Stimulated activated memory B cell treated with anti-CD40 and anti-IgM and Interleukin-4, amounts not matched to agents 10 μg/mL and 1 μg/mL and 100 μg/mL, for 72 hours (primary cell): Measurements from ENCODE around the gene PIRT.
A peak's percentile ranks its signal among the peaks of the same experiment; 100 is the strongest.
"Not testable (repeated sequence)": the region's sequence is repeated elsewhere in the genome, so short reads cannot be mapped to it uniquely, and the experiment has no call there.

Source experiments
- ATAC-seq: fragments of 150-1000 bp; cut with Tn5 transposase; 2 replicates; pipeline ENCODE4 v1.10.0; 2021
- H3K27ac Mint-ChIP-seq: one replicate; pipeline ENCODE4 v1.8.0; 2022; ENCODE audit warnings: mild to moderate bottlenecking, mixed read lengths
- H3K27me3 Mint-ChIP-seq: one replicate; pipeline ENCODE4 v1.8.0; 2022; ENCODE audit warnings: mixed read lengths
- H3K36me3 Mint-ChIP-seq: one replicate; pipeline ENCODE4 v1.8.0; 2022; ENCODE audit warnings: mixed read lengths
- H3K4me1 Mint-ChIP-seq: one replicate; pipeline ENCODE4 v1.8.0; 2022; ENCODE audit warnings: mixed read lengths
- H3K4me3 Mint-ChIP-seq: one replicate; pipeline ENCODE4 v1.8.0; 2022; ENCODE audit warnings: mild to moderate bottlenecking, moderate library complexity, mixed read lengths
- H3K9me3 Mint-ChIP-seq: one replicate; pipeline ENCODE4 v1.8.0; 2022; ENCODE audit warnings: mixed read lengths

The PIRT gene

DNA sequence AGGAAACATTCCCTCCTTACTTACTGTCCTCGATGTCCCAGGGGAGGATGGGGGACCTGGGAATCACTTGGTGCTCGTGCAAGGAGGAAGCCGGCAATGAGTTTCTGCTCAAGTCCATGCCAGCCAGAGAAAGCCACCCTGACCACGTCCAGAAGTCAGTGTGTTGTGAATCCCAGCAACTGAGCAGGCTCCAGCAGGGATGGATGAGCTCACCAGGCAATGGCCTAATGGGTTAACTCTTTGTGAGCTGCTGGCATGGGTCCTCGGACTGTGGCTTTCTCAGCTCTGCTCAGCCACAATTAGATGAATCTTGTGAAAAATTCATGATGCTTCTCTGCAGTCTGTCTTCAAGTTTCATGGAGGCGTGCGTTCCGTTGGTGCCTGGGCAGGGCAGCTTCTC, at the start of gene PIRT:
PIRT (minus strand) TSS at position 167 of the 400 bp plus-strand sequence. CDS start 12,442 bp downstream, outside the sequence.
- Mint-ChIP-seq H3K4me3 (no peak within 1 kb of the TSS), H3K27me3 (no peaks in the 10 kb centered on the region), H3K9me3 (no peaks in the 10 kb centered on the region), H3K36me3 (no peaks in the 10 kb centered on the region), H3K27ac (no peak within 1 kb of the TSS), H3K4me1 (no peaks in the 10 kb centered on the region)
- no peak for ATAC-seq

DNA sequence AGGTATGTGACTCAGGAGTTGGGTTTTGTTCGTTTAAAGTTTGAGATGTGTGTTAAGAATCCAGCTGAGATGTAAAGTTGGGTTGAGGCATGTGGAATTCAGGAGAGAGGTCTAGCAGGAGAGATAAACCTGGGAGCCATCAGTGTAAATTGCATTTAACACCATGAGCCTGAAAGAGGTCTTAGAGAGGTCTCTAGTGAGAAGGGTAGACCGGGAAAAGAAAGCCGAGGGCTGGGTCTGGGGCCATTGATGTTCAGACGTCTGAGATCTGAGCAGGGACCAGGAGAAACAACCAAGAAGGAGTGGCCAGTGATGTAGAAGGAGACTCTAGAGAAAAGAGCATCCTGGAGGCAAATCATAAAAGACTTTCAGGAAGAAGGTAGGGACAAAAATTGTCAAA, 44.1 kb upstream of the PIRT start:
- H3K4me1 Mint-ChIP-seq = no peaks in the 10 kb centered on the region
- H3K27me3 Mint-ChIP-seq = peaks cover 18% of the 10 kb centered on the region
- peaks cover 3% of the 10 kb centered on the region for H3K9me3 Mint-ChIP-seq
- no peak for ATAC-seq
- no peak overlapping the region for H3K27ac Mint-ChIP-seq
- no peak overlapping the region for H3K4me3 Mint-ChIP-seq
- no peaks in the 10 kb centered on the region for H3K36me3 Mint-ChIP-seq

DNA sequence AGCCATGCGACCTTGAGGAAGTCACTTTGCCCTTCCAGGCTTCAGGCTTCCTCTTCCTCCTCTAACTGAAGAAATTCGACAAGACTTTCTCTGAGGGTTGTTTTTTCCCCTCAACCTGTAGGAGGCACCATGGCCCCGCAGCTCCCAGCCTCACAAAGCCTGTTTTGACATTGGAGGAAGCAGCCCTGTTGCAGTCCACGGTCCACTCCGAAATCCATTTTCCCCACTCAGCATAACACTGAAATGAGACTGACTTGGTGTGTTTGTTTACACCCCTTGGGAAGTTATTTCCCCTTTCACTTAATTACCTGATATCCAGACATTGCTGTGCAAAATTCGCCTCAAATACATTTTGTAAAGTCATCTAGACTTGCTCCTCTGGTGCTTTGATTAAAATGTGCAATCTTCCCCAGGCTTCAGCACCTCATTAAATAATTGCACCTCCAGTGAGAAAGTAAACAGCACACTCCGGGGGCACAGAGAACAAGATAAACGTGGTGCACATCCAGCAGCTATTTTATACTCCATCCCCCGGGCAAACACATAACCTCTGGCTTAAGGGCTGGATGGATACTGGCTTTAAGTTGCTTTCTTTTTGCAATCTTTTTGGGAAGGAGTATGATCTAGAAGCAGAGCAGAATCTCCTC, 41.4 kb upstream of the PIRT start:
- no peaks in the 10 kb centered on the region for H3K36me3 Mint-ChIP-seq
- H3K27me3 Mint-ChIP-seq = peaks cover 23% of the 10 kb centered on the region
- H3K4me1 Mint-ChIP-seq = no peaks in the 10 kb centered on the region
- H3K9me3 Mint-ChIP-seq = no peaks in the 10 kb centered on the region
- H3K4me3 Mint-ChIP-seq = no peak overlapping the region
- no peak overlapping the region for H3K27ac Mint-ChIP-seq
- no peak for ATAC-seq

DNA sequence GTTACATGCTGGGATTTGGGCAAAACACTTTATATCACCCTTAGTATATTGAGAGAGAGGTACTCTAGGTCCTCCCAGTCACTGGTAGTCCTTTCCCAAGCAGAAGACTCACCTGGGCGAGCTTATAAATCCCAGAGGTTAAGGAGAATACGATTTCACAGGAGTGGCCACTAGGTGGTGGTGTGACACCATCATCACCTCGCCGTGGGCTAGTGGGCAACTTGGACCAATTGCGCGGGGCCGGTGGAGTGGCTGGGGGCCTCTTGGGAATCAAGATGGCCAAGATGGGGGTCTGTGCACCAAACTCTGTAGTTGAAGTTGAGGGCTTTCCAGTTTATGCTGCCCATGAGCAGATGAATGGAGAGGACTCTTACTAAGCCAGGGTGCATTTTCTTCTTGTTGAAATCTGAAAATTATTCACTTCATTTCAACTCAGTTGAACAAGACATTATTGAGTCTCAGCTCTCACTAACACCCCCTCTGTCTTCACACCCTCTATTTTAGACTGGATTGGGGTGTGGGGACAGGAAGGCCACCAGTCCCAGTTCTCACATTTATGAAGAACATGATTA, 38.2 kb upstream of the PIRT start:
- Mint-ChIP-seq H3K36me3 (no peaks in the 10 kb centered on the region), H3K4me1 (no peaks in the 10 kb centered on the region), H3K4me3 (no peak overlapping the region), H3K9me3 (no peaks in the 10 kb centered on the region), H3K27me3 (peaks cover 37% of the 10 kb centered on the region), H3K27ac (no peak overlapping the region)
- ATAC-seq = no peak

DNA sequence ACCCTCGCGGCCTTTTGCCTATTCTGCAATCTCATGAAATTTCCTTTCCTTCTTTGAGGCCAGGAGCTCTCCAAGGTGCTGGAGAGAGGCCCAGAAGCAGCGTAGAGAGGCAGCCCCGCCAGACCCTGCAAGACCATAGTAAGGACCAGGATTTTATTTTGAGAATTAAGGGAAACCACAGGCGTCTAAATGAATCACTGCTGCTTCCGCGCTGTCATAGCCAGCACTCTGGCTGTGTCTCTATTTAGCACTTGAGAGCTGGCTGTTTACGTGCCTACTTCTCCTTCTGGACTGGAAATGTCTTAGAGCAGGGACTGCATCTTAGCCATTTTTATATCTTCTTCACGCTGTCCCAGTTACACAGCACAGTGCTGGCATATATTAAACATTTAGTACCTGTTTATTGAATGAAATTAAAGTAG, 37.6 kb upstream of the PIRT start:
- Mint-ChIP-seq H3K4me3 (no peak overlapping the region), H3K27ac (no peak overlapping the region), H3K27me3 (peaks cover 37% of the 10 kb centered on the region), H3K36me3 (no peaks in the 10 kb centered on the region), H3K9me3 (no peaks in the 10 kb centered on the region), H3K4me1 (no peaks in the 10 kb centered on the region)
- no peak for ATAC-seq

DNA sequence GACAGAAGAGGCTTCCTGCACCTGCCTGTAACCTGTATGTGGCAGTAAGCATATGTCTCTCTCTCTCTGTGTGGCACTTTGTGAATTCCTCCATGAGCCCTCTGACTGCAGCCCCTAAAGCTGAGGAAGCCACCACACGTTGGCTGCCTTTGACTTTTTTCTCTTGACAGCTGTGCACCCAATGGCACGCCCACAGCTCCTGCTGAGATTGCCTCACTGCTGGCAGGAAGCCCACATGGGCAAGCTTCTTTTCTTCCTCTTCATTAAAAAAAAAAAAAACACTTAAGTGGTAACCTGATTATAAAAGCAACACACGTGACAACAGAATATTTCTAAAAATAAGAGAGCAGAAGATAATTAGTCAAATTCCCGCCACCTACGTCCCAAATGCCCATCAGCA, 34.0 kb upstream of the PIRT start:
- H3K27me3 Mint-ChIP-seq = peaks cover 20% of the 10 kb centered on the region
- ATAC-seq = no peak
- no peak overlapping the region for H3K27ac Mint-ChIP-seq

DNA sequence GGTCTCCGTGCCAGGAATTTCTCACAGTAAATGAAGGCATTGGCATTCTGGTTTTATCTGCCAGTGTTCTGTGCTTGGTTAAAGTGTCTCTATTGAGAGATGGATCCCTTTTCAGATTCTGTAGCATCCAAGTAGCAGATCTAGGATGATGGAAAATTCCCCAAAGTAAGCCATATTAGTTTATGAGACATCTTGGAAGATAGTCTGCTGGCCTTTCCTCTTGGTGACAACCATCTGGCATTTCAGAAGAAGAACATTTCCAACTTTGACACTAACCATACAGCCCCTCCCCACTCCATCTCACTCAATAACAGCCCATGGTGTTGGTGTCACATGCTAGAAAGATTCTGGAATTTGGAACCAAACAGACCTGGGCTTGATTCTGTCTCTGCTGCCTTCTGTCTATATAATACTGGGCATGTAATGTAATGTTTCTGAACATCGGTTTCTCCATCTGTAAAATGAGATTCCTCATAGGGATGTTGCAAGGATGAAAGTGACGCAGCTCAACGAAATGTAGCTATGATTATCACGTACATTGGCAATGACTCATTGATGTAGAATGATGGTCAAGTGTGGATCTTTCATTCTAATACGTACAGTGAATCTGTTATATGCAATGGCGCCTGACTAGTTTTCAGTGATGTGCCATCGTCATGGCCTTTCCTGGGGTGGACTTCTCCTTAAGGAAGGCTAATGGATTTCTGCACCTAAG, 32.6 kb upstream of the PIRT start:
- no peaks in the 10 kb centered on the region for H3K4me1 Mint-ChIP-seq
- no peak overlapping the region for H3K27ac Mint-ChIP-seq
- peaks cover 14% of the 10 kb centered on the region for H3K27me3 Mint-ChIP-seq
- H3K36me3 Mint-ChIP-seq = no peaks in the 10 kb centered on the region
- H3K9me3 Mint-ChIP-seq = peaks cover 14% of the 10 kb centered on the region
- no peak for ATAC-seq
- no peak overlapping the region for H3K4me3 Mint-ChIP-seq

More for the DNA sequence above, 34.0 kb upstream of the PIRT start:
- Mint-ChIP-seq H3K9me3 (peaks cover 14% of the 10 kb centered on the region), H3K36me3 (no peaks in the 10 kb centered on the region), H3K4me3 (no peak overlapping the region), H3K4me1 (no peaks in the 10 kb centered on the region)

DNA sequence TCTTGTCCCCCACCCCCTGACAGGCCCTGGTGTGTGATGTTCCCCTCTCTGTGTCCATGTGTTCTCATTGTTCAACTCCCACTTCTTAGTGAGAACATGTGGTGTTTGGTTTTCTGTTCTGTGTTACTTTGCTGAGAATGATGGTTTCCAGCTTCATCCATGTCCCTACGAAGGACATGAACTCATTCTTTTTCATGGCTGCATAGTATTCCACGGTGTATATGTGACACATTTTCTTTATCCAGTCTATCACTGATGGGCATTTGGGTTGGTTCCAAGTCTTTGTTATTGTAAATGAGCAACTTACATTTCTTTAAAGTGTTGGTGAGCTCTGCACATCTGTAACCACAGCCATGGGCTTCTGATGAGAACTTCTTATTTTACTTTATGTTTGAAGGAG, 30.9 kb upstream of the PIRT start:
- peaks cover 10% of the 10 kb centered on the region for H3K27me3 Mint-ChIP-seq
- H3K27ac Mint-ChIP-seq, H3K4me3 Mint-ChIP-seq, H3K4me1 Mint-ChIP-seq, H3K36me3 Mint-ChIP-seq, ATAC-seq: not testable (repeated sequence)
- peaks cover 14% of the 10 kb centered on the region for H3K9me3 Mint-ChIP-seq

DNA sequence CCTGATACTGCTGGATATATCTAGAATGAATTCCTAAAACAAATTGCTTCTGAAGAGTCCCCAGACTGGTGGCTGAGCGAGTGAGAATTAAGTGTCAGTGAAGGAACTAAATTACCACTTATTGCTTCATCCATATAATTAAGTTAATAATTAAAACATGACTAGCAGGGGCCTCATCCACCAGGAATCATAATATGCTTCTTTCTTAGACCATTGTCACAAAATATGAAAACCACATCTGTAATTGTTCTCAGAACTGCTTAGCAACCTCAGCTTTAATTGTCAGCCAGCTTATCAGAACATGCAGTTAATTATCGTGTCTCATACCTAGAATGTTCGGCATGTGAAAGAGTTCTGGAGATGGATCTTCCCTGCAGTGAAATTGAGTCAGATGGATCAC, 21.2 kb upstream of the PIRT start:
- no peak for ATAC-seq
- Mint-ChIP-seq H3K36me3 (no peaks in the 10 kb centered on the region), H3K9me3 (peaks cover 12% of the 10 kb centered on the region), H3K4me3 (no peak overlapping the region), H3K27me3 (no peaks in the 10 kb centered on the region), H3K4me1 (no peaks in the 10 kb centered on the region), H3K27ac (no peak overlapping the region)

DNA sequence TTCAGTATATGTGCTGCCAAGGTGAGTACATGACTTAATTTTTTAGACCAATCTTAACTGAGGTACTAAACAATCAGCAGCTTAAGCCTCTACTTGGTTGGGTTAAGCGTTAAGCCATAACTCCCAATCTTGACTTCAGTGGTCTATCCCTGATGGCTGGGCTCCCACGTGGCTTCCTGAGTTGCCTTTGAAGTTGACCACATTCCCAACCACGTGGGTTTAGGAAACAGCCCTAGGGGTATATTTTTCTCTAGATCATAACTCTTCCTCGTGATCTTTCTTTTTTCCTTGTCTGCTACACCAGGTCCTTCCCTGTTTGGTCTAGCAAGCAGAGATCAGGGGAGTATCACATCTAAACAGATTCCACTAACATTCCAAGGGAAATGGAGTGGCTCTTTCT, 20.1 kb upstream of the PIRT start:
- no peaks in the 10 kb centered on the region for H3K4me1 Mint-ChIP-seq
- H3K4me3 Mint-ChIP-seq = no peak overlapping the region
- ATAC-seq = no peak
- no peaks in the 10 kb centered on the region for H3K27me3 Mint-ChIP-seq
- H3K27ac Mint-ChIP-seq = no peak overlapping the region
- no peaks in the 10 kb centered on the region for H3K36me3 Mint-ChIP-seq
- H3K9me3 Mint-ChIP-seq = peaks cover 8% of the 10 kb centered on the region

DNA sequence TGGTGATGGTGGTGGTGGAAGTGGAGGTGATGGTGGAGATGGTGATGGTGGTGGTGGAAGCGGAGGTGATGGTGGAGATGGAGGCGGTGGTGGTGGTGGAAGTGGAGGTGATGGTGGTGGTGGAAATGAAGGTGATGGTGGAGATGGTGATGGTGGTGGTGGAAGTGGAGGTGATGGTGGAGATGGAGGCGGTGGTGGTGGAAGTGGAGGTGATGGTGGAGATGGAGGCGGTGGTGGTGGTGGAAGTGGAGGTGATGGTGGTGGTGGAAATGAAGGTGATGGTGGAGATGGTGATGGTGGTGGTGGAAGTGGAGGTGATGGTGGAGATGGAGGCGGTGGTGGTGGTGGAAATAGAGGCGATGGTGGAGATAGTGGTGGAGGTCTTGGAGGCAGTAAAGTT, 8.7 kb upstream of the PIRT start:
- H3K36me3 Mint-ChIP-seq, H3K4me1 Mint-ChIP-seq, H3K4me3 Mint-ChIP-seq, H3K27ac Mint-ChIP-seq, H3K9me3 Mint-ChIP-seq, ATAC-seq: not testable (repeated sequence)
- peaks cover 24% of the 10 kb centered on the region for H3K27me3 Mint-ChIP-seq

DNA sequence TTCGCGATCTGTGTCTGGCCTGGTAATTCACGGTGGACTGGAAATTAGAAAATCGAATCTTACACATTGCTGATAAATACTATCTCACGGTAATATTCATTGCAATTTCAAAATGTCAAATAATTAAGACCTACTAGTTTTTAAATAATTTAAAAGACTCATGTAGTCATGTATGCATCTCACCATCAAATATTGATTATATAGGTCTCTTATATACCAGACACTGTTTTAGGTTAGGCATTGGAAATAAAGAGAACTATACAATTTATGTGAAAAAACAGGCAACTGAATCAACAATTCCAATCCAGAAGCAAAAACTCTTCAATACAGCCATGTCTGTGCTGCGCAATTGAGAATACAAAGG, 7.5 kb upstream of the PIRT start:
- no peak overlapping the region for H3K27ac Mint-ChIP-seq
- peaks cover 24% of the 10 kb centered on the region for H3K27me3 Mint-ChIP-seq
- ATAC-seq = no peak
- H3K4me3 Mint-ChIP-seq = peak overlapping the region; percentile 69
- H3K9me3 Mint-ChIP-seq = peaks cover 7% of the 10 kb centered on the region
- H3K4me1 Mint-ChIP-seq = peaks cover 8% of the 10 kb centered on the region
- H3K36me3 Mint-ChIP-seq = no peaks in the 10 kb centered on the region

DNA sequence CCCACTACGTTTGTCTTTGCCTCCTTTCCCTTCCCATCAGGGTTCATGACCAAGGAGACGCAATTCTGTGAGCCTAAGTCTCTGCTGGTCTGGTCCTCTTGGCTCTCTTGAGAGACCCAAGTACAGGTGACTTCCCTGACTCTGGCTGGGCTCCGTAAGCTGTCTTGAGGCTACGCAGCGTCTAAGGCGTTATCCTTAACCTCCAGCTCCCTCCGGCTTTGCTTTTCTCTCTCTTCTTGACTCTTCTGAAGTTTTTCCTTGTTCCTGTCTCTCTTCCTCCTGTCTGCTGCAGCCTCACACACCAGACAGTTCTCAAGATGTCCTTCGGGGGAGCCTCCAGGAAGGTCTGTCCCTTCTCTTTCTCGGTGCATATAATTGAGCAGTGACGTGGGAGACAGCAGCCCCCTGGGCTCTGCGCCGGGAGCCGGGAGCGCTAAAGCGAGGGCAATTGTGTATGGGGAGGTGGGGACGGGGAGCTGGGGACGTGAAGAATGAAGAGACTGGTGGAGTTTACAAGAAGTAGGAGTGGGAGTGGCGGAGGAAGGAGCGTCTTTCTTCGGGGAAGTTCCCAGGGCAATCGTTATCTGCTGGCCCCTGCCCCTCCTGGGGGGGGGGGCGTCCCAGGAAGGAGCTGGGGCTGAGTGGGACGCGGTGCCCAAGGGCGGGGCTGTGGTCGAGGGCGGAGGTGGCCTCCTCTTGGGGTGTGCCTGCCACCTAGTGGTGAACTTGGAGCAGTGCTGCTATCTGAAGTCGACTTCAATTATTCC, 6.9 kb upstream of the PIRT start:
- Mint-ChIP-seq H3K27ac (no peak overlapping the region), H3K4me1 (peaks cover 8% of the 10 kb centered on the region)
- ATAC-seq = peak; percentile 80

DNA sequence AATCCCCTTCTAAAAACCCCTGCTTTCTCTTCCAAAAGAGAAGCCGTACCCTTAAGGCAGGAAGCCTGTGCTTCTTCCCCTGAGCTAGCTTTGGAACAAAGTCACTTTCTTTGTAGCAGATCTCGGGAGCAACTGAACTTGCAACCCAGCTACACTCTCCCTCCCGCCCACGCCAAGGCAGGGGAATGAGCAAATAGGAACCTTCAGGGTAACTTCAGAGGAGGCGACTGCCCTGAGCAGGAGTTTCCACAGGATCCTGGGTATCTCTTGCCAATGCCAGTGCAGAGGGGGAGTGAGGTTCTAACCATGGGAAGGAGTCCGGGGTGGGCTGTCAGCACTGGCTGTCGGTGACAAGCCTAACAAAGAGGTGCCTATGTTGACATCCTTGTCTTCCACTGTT, 5.9 kb upstream of the PIRT start:
- Mint-ChIP-seq H3K27ac (no peak overlapping the region), H3K9me3 (peaks cover 7% of the 10 kb centered on the region), H3K4me3 (no peak overlapping the region), H3K4me1 (peaks cover 8% of the 10 kb centered on the region), H3K27me3 (peaks cover 17% of the 10 kb centered on the region), H3K36me3 (no peaks in the 10 kb centered on the region)
- no peak for ATAC-seq

More for the DNA sequence above, 6.9 kb upstream of the PIRT start:
- H3K4me3 Mint-ChIP-seq = peak overlapping the region; percentile 69
- H3K36me3 Mint-ChIP-seq = no peaks in the 10 kb centered on the region
- peaks cover 7% of the 10 kb centered on the region for H3K9me3 Mint-ChIP-seq
- peaks cover 23% of the 10 kb centered on the region for H3K27me3 Mint-ChIP-seq

DNA sequence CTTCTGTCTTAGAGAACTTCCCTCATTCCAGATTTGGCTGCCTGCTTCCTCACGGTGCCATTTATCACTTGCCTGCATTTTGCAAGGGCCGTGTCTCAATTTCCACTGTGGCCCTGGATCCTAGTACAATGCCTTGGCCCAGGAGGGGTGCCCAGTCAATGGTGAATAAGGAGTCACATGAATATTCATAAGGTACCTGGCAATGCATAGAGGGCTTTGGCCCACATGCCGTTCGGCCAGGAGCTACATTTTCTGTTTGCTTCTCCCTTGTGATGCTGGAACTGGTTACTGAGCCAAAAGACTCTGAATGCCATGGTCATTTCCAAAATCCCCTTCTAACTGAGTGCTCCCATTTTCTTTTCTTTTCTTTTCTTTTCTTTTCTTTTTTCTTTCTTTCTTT, 4.8 kb upstream of the PIRT start:
- Mint-ChIP-seq H3K36me3 (no peaks in the 10 kb centered on the region), H3K27ac (no peak overlapping the region), H3K9me3 (peaks cover 7% of the 10 kb centered on the region), H3K4me1 (peaks cover 8% of the 10 kb centered on the region), H3K27me3 (peaks cover 17% of the 10 kb centered on the region), H3K4me3 (no peak overlapping the region)
- no peak for ATAC-seq
